ENCODE results near the gene CPLANE1.
"Not testable (repeated sequence)": the region's sequence is repeated elsewhere in the genome, so short reads cannot be mapped to it uniquely, and the experiment has no call there.

Gene CPLANE1

GRCh38 chr5:37208883-37209797 lies 40.0 kb downstream of the CPLANE1 start:
- peak; percentile 28 for DNase-seq (ENCODE audit: low read depth)

GRCh38 chr5:37207802-37208201 lies 41.4 kb downstream of the CPLANE1 start:
- DNase-seq (ENCODE audit: low read depth): no peak

GRCh38 chr5:37206736-37207135 lies 42.4 kb downstream of the CPLANE1 start:
- no peak for DNase-seq (ENCODE audit: low read depth)

- no peak for DNase-seq (ENCODE audit: low read depth)
These were observed 50.3 kb downstream of the CPLANE1 start for GRCh38 chr5:37198842-37199241.

GRCh38 chr5:37198061-37198460 lies 51.1 kb downstream of the CPLANE1 start:
- DNase-seq (ENCODE audit: low read depth): no peak

GRCh38 chr5:37197340-37198050 lies 51.7 kb downstream of the CPLANE1 start:
- no peak for DNase-seq (ENCODE audit: low read depth)

GRCh38 chr5:37190592-37190991 lies 58.6 kb downstream of the CPLANE1 start:
- no peak for DNase-seq (ENCODE audit: low read depth)

GRCh38 chr5:37189355-37189754 lies 59.8 kb downstream of the CPLANE1 start:
- no peak for DNase-seq (ENCODE audit: low read depth)

GRCh38 chr5:37187465-37187977 lies 61.7 kb downstream of the CPLANE1 start:
- no peak for DNase-seq (ENCODE audit: low read depth)

- DNase-seq (ENCODE audit: low read depth): no peak
These were observed 64.3 kb downstream of the CPLANE1 start for GRCh38 chr5:37184748-37185364.

- DNase-seq (ENCODE audit: low read depth): no peak
These were observed 66.5 kb downstream of the CPLANE1 start for GRCh38 chr5:37182667-37183066.

- no peak for DNase-seq (ENCODE audit: low read depth)
These were observed 74.2 kb downstream of the CPLANE1 start for GRCh38 chr5:37174928-37175327.

- no peak for DNase-seq (ENCODE audit: low read depth)
These were observed 76.2 kb downstream of the CPLANE1 start for GRCh38 chr5:37172957-37173356.

GRCh38 chr5:37170856-37171255 lies 78.3 kb downstream of the CPLANE1 start:
- DNase-seq (ENCODE audit: low read depth): no peak

- DNase-seq (ENCODE audit: low read depth): no peak
These were observed 83.0 kb downstream of the CPLANE1 start for GRCh38 chr5:37166197-37166596.

- no peak for DNase-seq (ENCODE audit: low read depth)
These were observed 83.4 kb downstream of the CPLANE1 start for GRCh38 chr5:37165761-37166160.

- DNase-seq (ENCODE audit: low read depth): no peak
These were observed 95.5 kb downstream of the CPLANE1 start for GRCh38 chr5:37153661-37154060.

- no peak for DNase-seq (ENCODE audit: low read depth)
These were observed 102.3 kb downstream of the CPLANE1 start for GRCh38 chr5:37146896-37147295.

- no peak for DNase-seq (ENCODE audit: low read depth)
These were observed 112.5 kb downstream of the CPLANE1 start for GRCh38 chr5:37136694-37137093.

GRCh38 chr5:37135312-37135711 lies 113.9 kb downstream of the CPLANE1 start:
- DNase-seq (ENCODE audit: low read depth): not testable (repeated sequence)

GRCh38 chr5:37133939-37134338 lies 115.2 kb downstream of the CPLANE1 start:
- DNase-seq (ENCODE audit: low read depth): peak; percentile 4

GRCh38 chr5:37132646-37133045 lies 116.5 kb downstream of the CPLANE1 start:
- DNase-seq (ENCODE audit: low read depth): no peak

- DNase-seq (ENCODE audit: low read depth): no peak
These were observed 127.7 kb downstream of the CPLANE1 start for GRCh38 chr5:37121465-37121864.

All from GM04504 (cell line).